IPS-18a (cell line): ENCODE data around the gene SUSD6.
A peak's percentile ranks its signal among the peaks of the same experiment; 100 is the strongest.
"Not testable (repeated sequence)": the region's sequence is repeated elsewhere in the genome, so short reads cannot be mapped to it uniquely, and the experiment has no call there.

Experiments
- H3K27ac ChIP-seq: one replicate; pipeline ENCODE4 v1.5.1; 2013; ENCODE audit warnings: low read length
- H3K27me3 ChIP-seq: one replicate; pipeline ENCODE4 v1.6.1; 2013; ENCODE audit warnings: mild to moderate bottlenecking, low read length; ENCODE audit not compliant: control insufficient read depth, insufficient read depth
- H3K36me3 ChIP-seq: one replicate; pipeline ENCODE4 v1.6.1; 2013; ENCODE audit warnings: low read depth, low read length; ENCODE audit not compliant: control insufficient read depth
- H3K4me1 ChIP-seq: one replicate; pipeline ENCODE4 v1.6.1; 2013; ENCODE audit warnings: low read depth, low read length; ENCODE audit not compliant: control insufficient read depth
- H3K4me3 ChIP-seq: one replicate; pipeline ENCODE4 v1.5.1; 2013; ENCODE audit warnings: low read length
- H3K9ac ChIP-seq: one replicate; pipeline ENCODE4 v1.6.1; 2013; ENCODE audit warnings: mild to moderate bottlenecking, low read length, moderate library complexity
- H3K9me3 ChIP-seq: one replicate; pipeline ENCODE4 v1.6.1; 2013; ENCODE audit warnings: low read depth, low read length; ENCODE audit not compliant: control insufficient read depth

SUSD6 gene

GRCh38 chr14:69713209-69713781, 101.9 kb downstream of the SUSD6 start:
- H3K27ac ChIP-seq = peak overlapping the region; percentile 80
- no peaks in the 10 kb centered on the region for H3K27me3 ChIP-seq
- H3K36me3 ChIP-seq = no peaks in the 10 kb centered on the region
- H3K4me3 ChIP-seq = peak overlapping the region; percentile 31
- H3K4me1 ChIP-seq = peaks cover 42% of the 10 kb centered on the region
- peak overlapping the region; percentile 58 for H3K9ac ChIP-seq
- H3K9me3 ChIP-seq = no peaks in the 10 kb centered on the region

GRCh38 chr14:69713993-69714679, 102.7 kb downstream of the SUSD6 start:
- Histone ChIP-seq H3K4me3 (no peak overlapping the region), H3K9ac (peak overlapping the region; percentile 58), H3K4me1 (peaks cover 36% of the 10 kb centered on the region), H3K36me3 (no peaks in the 10 kb centered on the region), H3K27ac (peak overlapping the region; percentile 80), H3K27me3 (no peaks in the 10 kb centered on the region), H3K9me3 (no peaks in the 10 kb centered on the region)

- Histone ChIP-seq H3K4me3 (no peak overlapping the region), H3K4me1 (peaks cover 41% of the 10 kb centered on the region), H3K9ac (no peak overlapping the region), H3K27ac (no peak overlapping the region), H3K36me3 (no peaks in the 10 kb centered on the region), H3K9me3 (no peaks in the 10 kb centered on the region), H3K27me3 (no peaks in the 10 kb centered on the region)
Observed at GRCh38 chr14:69715725-69716477, 104.5 kb downstream of the SUSD6 start.

GRCh38 chr14:69716478-69717187, 105.2 kb downstream of the SUSD6 start:
- Histone ChIP-seq H3K4me1 (peaks cover 38% of the 10 kb centered on the region), H3K27me3 (no peaks in the 10 kb centered on the region), H3K4me3 (no peak overlapping the region), H3K27ac (no peak overlapping the region), H3K9me3 (no peaks in the 10 kb centered on the region), H3K36me3 (no peaks in the 10 kb centered on the region), H3K9ac (no peak overlapping the region)

- H3K27ac ChIP-seq, H3K4me3 ChIP-seq, H3K36me3 ChIP-seq, H3K27me3 ChIP-seq, H3K9ac ChIP-seq, H3K9me3 ChIP-seq: not testable (repeated sequence)
- H3K4me1 ChIP-seq = peaks cover 18% of the 10 kb centered on the region
Observed at GRCh38 chr14:69718614-69719013, 107.2 kb downstream of the SUSD6 start.

GRCh38 chr14:69719501-69719951, 108.1 kb downstream of the SUSD6 start:
- no peak overlapping the region for H3K4me3 ChIP-seq
- no peaks in the 10 kb centered on the region for H3K27me3 ChIP-seq
- no peak overlapping the region for H3K9ac ChIP-seq
- H3K4me1 ChIP-seq = peaks cover 9% of the 10 kb centered on the region
- no peak overlapping the region for H3K27ac ChIP-seq
- no peaks in the 10 kb centered on the region for H3K36me3 ChIP-seq
- H3K9me3 ChIP-seq = no peaks in the 10 kb centered on the region

- H3K9me3 ChIP-seq = no peaks in the 10 kb centered on the region
- no peaks in the 10 kb centered on the region for H3K36me3 ChIP-seq
Observed at GRCh38 chr14:69720912-69721311, 109.5 kb downstream of the SUSD6 start.

GRCh38 chr14:69726761-69727511, 115.5 kb downstream of the SUSD6 start:
- Histone ChIP-seq H3K27ac (no peak overlapping the region), H3K27me3 (peaks cover 12% of the 10 kb centered on the region), H3K9ac (no peak overlapping the region), H3K4me3 (peak overlapping the region; percentile 49), H3K9me3 (no peaks in the 10 kb centered on the region), H3K4me1 (no peaks in the 10 kb centered on the region), H3K36me3 (no peaks in the 10 kb centered on the region)

More at GRCh38 chr14:69720912-69721311, 109.5 kb downstream of the SUSD6 start:
- no peak overlapping the region for H3K9ac ChIP-seq
- H3K4me3 ChIP-seq = no peak overlapping the region
- H3K27ac ChIP-seq = no peak overlapping the region
- peaks cover 4% of the 10 kb centered on the region for H3K27me3 ChIP-seq
- H3K4me1 ChIP-seq = peaks cover 7% of the 10 kb centered on the region

- no peaks in the 10 kb centered on the region for H3K4me1 ChIP-seq
- no peak overlapping the region for H3K27ac ChIP-seq
- no peak overlapping the region for H3K4me3 ChIP-seq
- H3K9ac ChIP-seq = no peak overlapping the region
- H3K27me3 ChIP-seq = peaks cover 12% of the 10 kb centered on the region
- no peaks in the 10 kb centered on the region for H3K36me3 ChIP-seq
- H3K9me3 ChIP-seq = no peaks in the 10 kb centered on the region
Observed at GRCh38 chr14:69727860-69728259, 116.5 kb downstream of the SUSD6 start.

- not testable (repeated sequence) for H3K36me3 ChIP-seq, H3K27me3 ChIP-seq, H3K4me3 ChIP-seq, H3K9ac ChIP-seq, H3K4me1 ChIP-seq, H3K9me3 ChIP-seq, H3K27ac ChIP-seq
Observed at GRCh38 chr14:69731919-69732598, 120.7 kb downstream of the SUSD6 start.
